VCaP (cell line): Measurements from ENCODE around the gene CPT1B.
A peak's percentile ranks its signal among the peaks of the same experiment; 100 is the strongest.

Experiments used
- H3K27ac ChIP-seq: fragments of 450-650 bp; 2 replicates; pipeline ENCODE4 v1.5.1; 2017
- TF ChIP-seq, protein P1 (sequence below): fragments of 450-650 bp; conservative IDR thresholded peaks from 2 replicates; pipeline ENCODE4 v1.5.1; 2017; ENCODE audit warnings: mild to moderate bottlenecking, moderate library complexity

The CPT1B gene

DNA sequence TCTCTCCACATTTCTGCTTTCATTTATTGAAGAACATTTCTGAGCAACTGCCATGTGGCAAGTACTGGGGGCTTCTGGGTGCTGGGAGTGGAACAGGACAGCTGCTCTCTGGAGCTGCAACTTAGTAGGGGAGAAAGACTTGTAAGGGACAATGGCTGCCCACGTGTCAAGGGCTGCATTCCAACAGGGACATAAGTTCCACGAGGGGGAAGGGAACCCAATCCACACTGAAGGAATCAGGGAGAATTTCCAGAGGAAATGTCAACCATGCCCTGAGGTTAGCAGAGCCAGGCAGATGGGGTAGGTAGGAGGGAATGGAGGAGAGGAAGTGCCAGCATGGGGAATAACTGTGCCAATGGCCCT lies 24.1 kb upstream of the CPT1B start:
- H3K27ac ChIP-seq, result 0 out of 2 replicates have a peak overlapping the region, but pooled peaks have one; percentile 79
- TF ChIP-seq, protein P1, sequence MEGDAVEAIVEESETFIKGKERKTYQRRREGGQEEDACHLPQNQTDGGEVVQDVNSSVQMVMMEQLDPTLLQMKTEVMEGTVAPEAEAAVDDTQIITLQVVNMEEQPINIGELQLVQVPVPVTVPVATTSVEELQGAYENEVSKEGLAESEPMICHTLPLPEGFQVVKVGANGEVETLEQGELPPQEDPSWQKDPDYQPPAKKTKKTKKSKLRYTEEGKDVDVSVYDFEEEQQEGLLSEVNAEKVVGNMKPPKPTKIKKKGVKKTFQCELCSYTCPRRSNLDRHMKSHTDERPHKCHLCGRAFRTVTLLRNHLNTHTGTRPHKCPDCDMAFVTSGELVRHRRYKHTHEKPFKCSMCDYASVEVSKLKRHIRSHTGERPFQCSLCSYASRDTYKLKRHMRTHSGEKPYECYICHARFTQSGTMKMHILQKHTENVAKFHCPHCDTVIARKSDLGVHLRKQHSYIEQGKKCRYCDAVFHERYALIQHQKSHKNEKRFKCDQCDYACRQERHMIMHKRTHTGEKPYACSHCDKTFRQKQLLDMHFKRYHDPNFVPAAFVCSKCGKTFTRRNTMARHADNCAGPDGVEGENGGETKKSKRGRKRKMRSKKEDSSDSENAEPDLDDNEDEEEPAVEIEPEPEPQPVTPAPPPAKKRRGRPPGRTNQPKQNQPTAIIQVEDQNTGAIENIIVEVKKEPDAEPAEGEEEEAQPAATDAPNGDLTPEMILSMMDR, result no peak

DNA sequence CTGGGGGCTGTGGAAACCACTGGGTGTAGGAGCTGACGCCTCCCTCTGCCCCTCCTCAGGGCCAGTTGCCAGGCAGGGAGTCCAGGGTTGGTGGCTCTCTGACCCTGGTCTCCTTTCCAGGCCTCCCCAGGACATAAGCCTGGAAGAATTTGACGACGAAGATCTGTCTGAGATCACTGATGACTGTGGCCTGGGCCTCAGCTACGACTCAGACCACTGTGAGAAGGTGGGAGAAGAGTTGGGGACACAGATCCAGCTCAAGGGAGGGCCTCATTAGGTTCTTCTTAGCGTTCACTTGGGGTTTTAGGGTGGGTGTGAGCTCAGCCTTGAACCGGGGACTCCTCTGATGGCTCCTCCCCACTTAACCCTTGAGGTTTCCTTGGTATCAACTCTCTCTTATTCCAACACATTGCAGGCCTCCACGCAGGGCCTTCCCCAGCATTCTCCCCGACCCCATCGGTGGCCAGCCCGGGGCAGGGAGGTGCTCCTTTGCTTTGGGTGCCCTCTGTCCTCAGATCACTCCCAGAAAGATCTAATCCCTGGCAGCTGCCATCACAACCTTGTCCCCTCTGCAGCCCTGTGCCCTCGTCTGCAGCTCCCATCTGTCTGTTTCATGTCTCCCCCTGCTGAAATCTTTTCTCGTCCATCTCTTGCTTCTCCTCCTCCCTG lies 23.6 kb upstream of the CPT1B start:
- TF ChIP-seq, protein P1, result no peak
- peak overlapping the region; percentile 79; the same call in 1 of the 2 replicates for H3K27ac ChIP-seq

DNA sequence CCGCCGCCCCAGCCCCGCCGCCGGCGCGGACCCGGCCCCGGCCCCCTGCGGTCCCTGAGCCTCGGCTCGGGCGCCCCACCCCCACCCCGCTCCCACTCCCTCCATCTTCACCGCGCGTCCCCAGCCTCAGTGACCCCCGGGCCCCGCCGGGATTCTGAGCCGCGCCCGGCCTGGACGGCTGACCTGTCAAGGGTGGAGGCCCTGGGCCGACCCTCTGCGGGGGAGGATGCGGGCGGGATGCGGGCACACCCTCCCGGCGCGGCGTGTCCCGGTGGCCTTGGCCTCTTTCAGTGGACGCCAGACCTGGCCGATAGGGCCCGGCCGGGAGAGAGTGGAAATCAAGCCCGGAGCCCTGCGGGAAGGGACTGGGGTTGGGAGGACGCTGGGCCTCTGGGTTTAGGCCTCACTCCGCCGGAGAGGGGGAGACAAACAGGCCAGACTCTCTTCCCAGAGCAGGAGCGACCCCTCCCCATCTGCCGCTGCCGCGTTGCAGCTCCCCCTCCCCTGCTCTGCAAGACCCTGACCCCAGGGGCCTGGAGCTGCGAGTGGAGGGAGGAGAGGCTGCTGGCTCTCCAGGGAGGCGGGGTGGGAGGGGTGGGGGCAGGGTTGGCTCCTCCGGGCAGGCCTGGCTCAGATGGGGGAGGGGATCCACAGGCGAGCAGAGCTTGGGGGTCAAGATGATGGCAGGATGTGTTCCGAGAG lies 22.9 kb upstream of the CPT1B start:
- TF ChIP-seq, protein P1, result no peak
- H3K27ac ChIP-seq, result peak overlapping the region; percentile 79

DNA sequence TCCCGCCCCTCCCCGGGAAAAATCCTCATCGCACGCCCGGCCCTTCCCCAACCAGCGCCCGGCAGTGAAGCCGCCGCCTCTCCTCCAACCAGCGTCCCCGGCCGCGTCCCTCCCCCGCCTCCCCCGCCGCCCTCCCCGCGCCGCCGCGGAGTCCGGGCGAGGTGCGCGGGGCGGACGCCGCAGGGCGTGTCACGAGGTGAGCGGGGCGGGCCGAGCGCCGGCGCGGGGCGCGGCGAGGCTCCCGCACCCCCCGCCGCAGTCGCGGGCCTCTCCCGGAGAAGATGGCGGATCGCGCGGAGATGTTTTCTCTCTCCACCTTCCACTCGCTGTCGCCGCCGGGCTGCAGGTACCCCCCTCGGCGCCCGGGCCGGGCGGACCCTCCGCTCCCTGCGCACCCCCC lies 22.3 kb upstream of the CPT1B start, which contains the start of gene MAPK8IP2:
Gene MAPK8IP2, plus strand, starts transcription at position 256 of the 400 bp plus-strand sequence. Its CDS starts 26 bp downstream, at position 282.
- TF ChIP-seq, protein P1, result no peak
- peak within 1 kb of the TSS; percentile 79 for H3K27ac ChIP-seq

DNA sequence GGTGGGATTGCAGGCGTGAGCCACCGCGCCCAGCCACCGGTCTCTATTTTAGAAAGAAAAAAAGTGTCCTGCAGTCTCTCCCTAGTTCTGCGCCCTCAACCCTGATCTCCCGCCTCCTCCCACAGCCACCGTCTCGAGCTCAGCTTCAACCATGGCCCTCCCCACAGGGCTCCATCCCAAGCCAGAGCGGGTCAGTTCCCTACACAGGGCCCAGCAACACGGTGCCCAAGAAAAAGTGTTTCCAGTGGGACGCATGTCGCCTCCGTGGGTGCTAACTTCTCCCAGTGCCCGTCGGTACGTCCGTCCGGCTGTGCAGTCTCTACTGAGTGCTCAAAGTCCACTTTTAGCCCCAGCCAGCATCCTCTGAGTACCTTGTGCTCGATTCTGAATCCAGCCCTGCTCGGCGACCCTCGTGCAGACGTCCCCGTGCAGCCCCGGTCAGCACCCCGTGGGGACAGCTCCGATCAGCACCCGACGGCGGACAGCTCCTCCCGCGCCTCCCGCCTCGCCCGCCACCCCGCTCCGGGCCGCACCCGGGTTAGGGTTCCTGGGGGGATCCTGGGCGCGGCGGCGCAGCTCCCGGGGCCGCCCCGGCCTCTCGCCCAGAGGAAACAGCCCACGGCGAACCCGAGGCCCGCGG lies 21.7 kb upstream of the CPT1B start:
- peak overlapping the region; percentile 79 for H3K27ac ChIP-seq
- TF ChIP-seq, protein P1, result no peak

DNA sequence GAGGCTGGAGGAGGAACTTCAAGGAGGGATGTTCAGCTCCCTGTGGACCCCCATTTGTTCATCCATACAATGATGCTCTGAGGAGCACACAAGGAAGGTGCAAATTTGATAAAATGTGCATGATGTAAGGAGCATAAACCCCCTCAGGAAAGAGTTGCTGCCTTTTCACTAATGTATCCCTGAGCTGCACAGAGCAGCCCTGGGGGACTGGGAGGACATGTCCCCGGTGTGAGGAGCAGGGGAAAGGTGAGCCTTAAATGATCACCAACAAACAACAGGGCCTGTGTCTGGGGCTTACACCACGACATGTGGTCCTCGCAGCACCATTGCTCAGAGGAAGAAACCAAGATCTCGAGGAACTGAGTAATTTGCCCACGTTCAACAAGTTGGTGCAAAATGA lies 18.9 kb upstream of the CPT1B start:
- no peak overlapping the region for H3K27ac ChIP-seq
- TF ChIP-seq, protein P1, result no peak

DNA sequence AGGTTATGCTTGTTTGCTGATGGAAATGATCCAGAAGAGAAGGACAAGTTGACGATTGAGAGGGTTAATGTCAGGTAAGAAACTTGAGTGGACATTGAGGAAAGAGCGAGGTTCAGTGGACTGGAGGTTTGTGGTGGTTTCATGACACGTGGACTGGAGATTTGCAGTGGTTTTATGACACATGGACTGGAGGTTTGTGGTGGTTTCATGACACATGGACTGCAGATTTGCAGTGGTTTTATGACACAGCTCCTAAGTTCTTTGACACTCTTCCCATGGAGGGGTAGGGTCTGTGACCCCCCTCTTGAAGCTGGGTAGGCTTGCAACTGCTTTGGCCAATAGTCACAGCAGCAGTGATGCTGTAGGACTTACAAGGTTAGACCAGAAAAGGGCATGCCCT lies 17.0 kb upstream of the CPT1B start:
- TF ChIP-seq, protein P1, result no peak
- no peak overlapping the region for H3K27ac ChIP-seq
